ENCODE data around the gene LAMB1. TPM values are rescaled to one million over a fixed set of nuclear protein-coding genes. Genes with fewer than 3 reads are reported as not detected.

Gene LAMB1
- total and polyA plus RNA-seq, 12 donors, result 33.3 to 145 (median 59.3) TPM

GRCh38 chr7:107962817-107963216, 40.1 kb downstream of the LAMB1 start:
- Histone ChIP-seq H3K4me1 (peaks cover 5 to 53% (median 39%) of the 10 kb centered on the region in 9 donors), H3K9me3 (no peaks in the 10 kb centered on the region), H3K27ac (no peak overlapping the region), H3K27me3 (no peaks in the 10 kb centered on the region), H3K4me3 (no peak overlapping the region), H3K36me3 (peaks cover 0 to 99% (median 41%) of the 10 kb centered on the region in 9 donors)
- intact Hi-C loops (cut with DNase I), result no loop called here
- DNase-seq, result no peak
- ATAC-seq, result no peak
- WGBS, 2 donors, result 94 to 97% methylated on average over 9 of the region's 9 CpGs
- TF ChIP-seq, protein P1, sequence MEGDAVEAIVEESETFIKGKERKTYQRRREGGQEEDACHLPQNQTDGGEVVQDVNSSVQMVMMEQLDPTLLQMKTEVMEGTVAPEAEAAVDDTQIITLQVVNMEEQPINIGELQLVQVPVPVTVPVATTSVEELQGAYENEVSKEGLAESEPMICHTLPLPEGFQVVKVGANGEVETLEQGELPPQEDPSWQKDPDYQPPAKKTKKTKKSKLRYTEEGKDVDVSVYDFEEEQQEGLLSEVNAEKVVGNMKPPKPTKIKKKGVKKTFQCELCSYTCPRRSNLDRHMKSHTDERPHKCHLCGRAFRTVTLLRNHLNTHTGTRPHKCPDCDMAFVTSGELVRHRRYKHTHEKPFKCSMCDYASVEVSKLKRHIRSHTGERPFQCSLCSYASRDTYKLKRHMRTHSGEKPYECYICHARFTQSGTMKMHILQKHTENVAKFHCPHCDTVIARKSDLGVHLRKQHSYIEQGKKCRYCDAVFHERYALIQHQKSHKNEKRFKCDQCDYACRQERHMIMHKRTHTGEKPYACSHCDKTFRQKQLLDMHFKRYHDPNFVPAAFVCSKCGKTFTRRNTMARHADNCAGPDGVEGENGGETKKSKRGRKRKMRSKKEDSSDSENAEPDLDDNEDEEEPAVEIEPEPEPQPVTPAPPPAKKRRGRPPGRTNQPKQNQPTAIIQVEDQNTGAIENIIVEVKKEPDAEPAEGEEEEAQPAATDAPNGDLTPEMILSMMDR (IDR thresholded peaks at IDR 0.05), result no peak

DNA sequence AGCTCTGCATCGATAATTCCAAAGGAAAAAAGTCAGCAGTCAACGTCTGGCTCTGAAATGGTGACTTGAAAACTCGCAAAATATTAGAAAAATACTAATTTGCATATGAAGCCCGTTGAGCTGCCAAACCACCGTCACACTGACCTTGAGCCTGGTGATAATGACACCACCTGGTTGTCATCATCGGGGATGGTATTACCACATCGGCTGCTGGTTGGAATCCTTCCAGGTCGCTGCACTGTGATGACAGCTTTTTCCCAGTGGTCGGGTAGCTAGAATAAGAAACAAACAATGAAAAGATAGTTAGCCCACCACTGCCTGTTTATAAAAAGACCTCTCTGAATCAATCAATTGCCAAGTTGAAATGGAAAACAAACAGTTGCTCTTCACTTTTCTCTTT, 41.6 kb downstream of the LAMB1 start:
- TF ChIP-seq, protein P1 (IDR thresholded peaks at IDR 0.05), result no peak
- peak overlapping the region in 7 of 10 donors; percentile 0 to 46 (median 22) for H3K27ac ChIP-seq
- H3K4me1 ChIP-seq, result peaks cover 0 to 47% (median 28%) of the 10 kb centered on the region in 9 donors
- 30 to 38% methylated on average over 9 of the region's 9 CpGs for WGBS, 2 donors
- H3K9me3 ChIP-seq, result no peaks in the 10 kb centered on the region
- peaks cover 0 to 100% (median 42%) of the 10 kb centered on the region in 9 donors for H3K36me3 ChIP-seq
- intact Hi-C loops (cut with DNase I), result no loop called here
- ATAC-seq, result peak; percentile 35 to 72 (median 55)
- no peak overlapping the region for H3K4me3 ChIP-seq
- peak; percentile 57 to 65 for DNase-seq
- no peaks in the 10 kb centered on the region for H3K27me3 ChIP-seq

DNA sequence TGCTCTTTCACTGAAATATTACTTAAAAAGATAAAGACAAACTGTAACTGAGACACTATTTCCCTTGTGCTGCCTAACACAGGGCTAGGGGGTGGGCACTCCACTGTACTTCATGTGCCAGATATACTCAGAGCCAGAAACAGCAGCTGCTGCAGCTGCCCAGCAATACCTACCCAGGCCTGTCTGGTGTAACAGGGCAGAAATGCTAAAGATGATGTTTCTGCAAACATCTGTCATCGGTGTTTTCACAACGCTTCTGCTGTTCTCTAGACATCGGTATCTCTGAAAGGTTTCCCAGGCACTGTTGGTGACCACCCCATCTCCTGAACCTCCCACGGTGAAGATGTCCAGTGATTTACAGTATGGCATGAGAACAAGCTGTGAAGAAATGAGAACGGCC, 42.7 kb downstream of the LAMB1 start:
- peaks cover 0 to 100% (median 49%) of the 10 kb centered on the region in 9 donors for H3K36me3 ChIP-seq
- H3K27ac ChIP-seq, result no peak overlapping the region

DNA sequence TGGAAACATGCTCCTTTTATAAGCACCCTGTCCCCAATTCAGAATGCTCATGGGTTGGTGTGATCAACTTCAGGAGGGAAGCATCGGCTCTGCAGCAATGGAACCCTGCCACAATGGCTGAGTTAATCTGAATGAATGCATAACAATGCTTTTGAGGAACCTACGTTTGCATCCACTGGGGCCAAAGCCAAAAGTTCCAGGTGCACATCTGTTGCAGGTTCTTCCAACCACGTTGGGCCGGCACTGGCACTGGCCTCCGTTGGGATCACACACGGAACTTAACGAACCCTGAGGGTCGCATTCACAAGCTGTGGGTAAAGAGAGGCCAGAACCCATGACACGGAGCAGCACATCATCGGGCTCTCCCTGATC, 43.4 kb downstream of the LAMB1 start:
- TF ChIP-seq, protein P1 (IDR thresholded peaks at IDR 0.05), result no peak
- DNase-seq, result no peak
- Histone ChIP-seq H3K9me3 (no peaks in the 10 kb centered on the region), H3K27me3 (no peaks in the 10 kb centered on the region), H3K27ac (peak overlapping the region in 2 of 10 donors; percentile 14 to 18), H3K4me1 (peaks cover 0 to 42% (median 26%) of the 10 kb centered on the region in 9 donors), H3K36me3 (peaks cover 0 to 100% (median 55%) of the 10 kb centered on the region in 9 donors), H3K4me3 (no peak overlapping the region)
- 81 to 87% methylated on average over 10 of the region's 10 CpGs for WGBS, 2 donors
- ATAC-seq, result no peak
- intact Hi-C loops (cut with DNase I), result no loop called here

More for the DNA sequence above, 42.7 kb downstream of the LAMB1 start:
- DNase-seq, result no peak
- TF ChIP-seq, protein P1 (IDR thresholded peaks at IDR 0.05), result no peak
- H3K4me3 ChIP-seq, result no peak overlapping the region
- ATAC-seq, result peak in 2 of 8 donors; percentile 25 to 38
- H3K9me3 ChIP-seq, result no peaks in the 10 kb centered on the region
- no peaks in the 10 kb centered on the region for H3K27me3 ChIP-seq
- intact Hi-C loops (cut with DNase I), result no loop called here
- H3K4me1 ChIP-seq, result peaks cover 0 to 42% (median 26%) of the 10 kb centered on the region in 9 donors
- WGBS, 2 donors, result 80 to 87% methylated on average over 5 of the region's 5 CpGs
